Fibroblast of gingiva (primary cell): ENCODE data around the gene IQCH.

Source experiments
- DNase-seq: peaks from one replicate; pipeline ENCODE4 v3.0.0-alpha.2; 2011; ENCODE audit warnings: low read depth

IQCH gene

GRCh38 chr15:67504056-67504455 lies 249.5 kb downstream of the IQCH start:
- DNase-seq: no peak

DNA sequence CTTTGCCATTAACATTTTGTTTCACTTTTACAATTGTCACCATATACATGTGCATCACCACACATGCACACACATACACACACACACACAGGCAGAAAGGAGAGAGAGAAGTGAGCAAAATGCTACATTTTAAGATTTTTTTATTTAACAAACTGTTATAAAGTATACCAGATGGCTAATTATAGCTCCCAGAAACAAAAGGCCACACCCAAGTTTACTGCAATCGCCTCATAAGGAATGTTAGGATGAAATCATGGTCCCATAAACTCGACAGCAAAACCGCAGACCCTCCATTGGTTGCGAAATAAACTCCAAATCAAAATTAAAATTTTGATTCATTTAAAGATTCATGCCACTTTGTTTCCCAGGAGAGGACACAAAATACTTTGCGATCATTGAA lies 250.2 kb downstream of the IQCH start:
- DNase-seq: peak; percentile 87

DNA sequence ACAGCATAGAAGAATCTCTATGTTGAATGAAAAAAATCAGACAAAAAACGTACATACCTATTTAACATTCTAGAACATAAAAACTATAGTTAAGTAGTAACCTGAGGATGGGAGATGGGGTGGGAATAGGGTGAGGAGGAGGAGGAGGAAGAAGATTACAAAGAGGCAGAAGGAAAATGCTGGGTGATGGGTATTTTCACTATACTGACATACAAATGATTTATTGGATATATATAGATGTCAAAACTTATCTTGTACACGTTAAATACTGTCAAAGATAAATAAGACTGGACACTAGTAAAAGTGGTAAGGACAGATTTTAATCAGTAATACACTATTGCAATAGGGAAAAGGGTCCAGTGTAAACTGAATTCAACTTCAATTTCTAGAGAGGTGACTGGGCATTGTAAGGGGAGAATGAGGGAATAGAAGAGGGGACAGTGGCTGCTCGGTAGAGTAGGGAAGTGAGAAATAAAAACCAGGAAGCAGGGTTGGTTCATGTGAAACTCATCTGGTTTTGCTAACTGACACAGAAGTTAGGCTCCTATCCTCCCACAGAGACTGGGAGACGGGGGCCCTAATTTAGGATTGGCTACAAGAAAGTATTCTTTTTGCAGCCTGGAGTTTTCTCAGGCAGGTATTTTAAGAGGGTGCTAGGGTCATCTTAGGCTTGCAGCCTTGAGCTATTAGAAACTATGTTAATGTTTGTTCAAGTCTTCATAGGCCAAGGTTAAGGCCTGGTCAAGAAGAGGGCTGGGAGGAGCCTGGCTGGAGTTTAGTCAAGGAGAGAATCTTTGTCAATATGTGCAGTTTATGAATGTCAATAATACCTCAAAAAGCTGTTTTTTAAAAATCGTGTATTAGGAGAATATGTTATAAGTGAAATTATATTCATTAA lies 251.3 kb downstream of the IQCH start:
- DNase-seq: no peak

DNA sequence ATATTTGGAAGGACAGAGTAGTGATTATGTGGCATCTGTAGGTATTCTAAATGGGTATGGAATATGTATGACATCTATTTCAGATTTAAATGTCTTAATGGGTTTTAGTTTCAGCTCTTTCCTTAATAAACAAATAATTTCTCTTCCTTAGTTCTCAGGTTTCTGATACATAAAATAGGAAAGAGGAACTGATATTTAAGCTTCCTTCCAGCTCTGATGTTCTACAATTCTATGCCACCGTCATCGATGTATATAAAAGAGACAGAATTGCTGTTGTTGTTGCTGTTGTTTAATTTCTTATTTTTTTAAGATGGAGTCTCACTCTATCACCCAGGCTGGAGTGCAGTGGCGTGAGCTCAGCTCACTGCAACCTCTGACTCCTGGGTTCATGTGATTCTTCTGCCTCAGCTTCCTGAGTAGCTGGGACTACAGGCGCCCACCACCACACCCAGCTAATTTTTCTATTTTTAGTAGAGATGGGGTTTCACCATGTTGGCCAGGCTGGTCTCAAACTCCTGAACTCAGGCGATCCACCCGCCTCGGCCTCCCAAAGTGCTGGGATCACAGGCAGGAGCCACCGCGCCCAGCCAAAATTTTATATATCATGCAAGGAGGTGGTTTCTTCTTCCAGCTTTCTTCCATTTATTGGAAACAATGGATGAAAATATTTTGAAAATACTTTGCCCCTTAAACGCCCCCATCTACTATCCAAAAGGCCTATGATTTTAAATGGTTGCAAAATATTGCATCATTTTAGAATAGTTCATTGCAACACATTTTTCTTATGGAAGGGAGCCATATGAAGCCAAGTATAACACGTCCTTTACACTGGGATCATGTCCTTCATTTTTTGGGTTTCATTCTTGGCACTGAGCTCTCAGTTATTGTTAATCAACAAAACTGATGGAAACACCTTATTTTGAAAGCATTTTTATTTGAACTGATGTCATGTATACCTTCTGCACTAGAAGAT lies 252.5 kb downstream of the IQCH start:
- peak; percentile 85 for DNase-seq

DNA sequence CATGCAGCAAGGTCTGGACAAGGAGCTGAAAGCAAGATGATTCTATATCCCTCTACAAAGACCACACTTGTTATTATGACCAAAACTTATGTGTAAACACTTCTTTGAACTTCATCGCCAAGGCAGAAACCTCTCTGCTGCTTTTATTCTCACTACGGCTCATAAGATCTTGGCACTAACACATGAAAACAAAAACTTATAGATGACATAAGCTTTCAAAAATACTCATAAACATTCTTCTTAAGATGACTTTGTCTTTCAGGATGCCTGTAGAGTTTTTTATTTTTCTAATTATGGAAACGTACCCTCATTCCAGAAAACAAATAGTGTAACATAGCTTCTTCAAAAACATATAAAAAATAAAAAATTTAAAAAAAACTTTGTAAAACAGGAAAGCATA lies 253.8 kb downstream of the IQCH start:
- no peak for DNase-seq

GRCh38 chr15:67509918-67510317 lies 255.3 kb downstream of the IQCH start:
- DNase-seq: no peak

DNA sequence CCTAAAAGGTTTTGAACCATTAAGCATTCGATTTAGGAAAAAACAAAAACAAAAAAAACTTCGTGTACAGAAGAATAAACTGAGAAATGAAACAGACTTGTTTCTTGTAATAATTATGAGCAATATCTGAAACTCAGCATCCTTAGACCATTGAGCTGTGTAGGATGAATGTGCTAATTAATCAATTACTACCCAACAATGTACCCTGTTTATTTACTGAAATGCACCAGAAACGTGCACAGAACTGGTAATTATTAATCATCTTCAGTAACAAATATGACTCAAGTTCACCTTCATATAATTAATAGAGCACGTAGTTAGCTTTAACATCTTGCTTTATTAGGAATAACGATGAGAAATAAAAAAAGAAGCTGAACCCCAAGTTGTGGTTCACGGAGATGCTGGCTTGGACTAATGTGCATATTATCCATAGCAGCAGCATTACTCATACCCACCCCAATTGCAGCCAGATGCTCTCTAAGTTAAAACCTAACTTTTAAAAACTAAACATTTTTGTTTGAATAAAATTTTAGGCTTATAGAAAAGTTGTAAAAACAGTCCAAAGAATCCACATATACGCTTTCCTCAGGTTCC lies 256.1 kb downstream of the IQCH start:
- peak; percentile 65 for DNase-seq

- DNase-seq: no peak
Observed at GRCh38 chr15:67511606-67512005, 257.0 kb downstream of the IQCH start.

- no peak for DNase-seq
Observed at GRCh38 chr15:67512140-67512539, 257.6 kb downstream of the IQCH start.

DNA sequence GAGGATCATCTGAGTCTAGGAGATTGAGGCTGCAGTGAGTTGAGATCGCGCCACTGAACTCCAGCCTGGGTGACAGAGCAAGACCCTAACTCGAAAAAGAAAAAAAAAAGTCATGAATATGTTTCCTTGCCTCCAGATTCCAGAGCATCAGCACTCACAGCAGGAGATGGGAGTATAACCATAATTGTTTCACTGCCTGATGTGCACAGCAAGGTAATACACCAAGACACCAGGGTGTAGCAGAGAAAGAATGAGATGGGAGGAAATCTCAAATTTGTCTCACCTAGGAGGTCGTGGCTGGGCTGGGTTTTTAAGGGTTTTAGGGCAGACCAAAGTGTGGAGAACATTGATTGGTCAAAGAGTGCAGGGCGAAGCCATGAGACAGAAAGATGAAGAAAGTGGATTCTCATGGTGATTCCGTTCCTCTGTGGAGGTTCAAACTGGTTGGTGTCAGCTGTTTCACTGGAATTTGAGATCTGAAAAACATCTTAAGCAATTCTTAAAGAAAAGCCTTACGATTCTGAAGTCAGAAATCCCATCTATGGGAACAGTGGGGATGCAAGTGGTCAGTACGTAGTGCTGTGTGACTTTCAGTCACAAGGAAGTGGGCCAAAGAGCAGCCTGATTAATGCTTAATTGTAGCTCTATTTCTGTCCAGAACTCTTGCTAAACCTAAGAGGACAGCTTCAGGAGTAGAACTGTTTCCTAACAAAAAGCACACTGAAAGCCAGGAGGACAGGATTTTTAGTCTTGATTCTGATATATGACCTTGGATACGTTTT lies 258.5 kb downstream of the IQCH start:
- DNase-seq: peak; percentile 7

GRCh38 chr15:67515090-67515489 lies 260.5 kb downstream of the IQCH start:
- no peak for DNase-seq

- DNase-seq: no peak
Observed at GRCh38 chr15:67515557-67515956, 261.0 kb downstream of the IQCH start.

DNA sequence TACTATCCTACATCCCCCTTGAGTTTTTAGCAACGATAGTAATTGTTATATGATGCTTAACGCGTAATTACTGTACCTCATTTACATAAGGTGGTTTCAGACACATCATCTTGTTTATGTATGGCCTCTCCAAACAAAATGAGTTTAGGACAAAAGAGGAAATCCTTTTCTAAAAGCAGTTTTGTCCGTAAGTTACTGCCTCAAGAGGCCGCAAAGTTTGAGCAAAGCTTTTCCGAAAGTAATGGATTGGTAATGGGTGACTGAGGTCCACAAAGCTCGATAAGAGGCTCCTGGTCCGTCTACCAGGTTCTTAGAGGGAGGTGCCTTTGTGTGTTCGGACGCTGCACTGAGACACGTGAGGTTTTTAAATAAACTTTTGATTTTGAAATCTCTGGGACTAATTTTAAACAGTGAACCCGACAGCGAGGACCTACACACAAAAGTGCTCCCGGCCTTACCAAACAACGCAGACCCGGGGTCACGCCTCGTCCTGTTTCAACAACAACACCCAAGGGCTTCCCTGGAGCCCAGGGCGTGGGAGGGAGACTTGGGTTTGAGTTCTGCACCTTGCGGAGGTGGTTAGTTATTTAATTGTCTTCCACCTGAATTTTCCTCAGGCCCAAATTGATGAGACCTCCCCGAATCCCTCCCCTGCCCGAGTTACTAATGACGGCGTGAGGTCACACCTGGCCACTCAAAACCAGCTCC lies 265.9 kb downstream of the IQCH start:
- peak; percentile 42 for DNase-seq

GRCh38 chr15:67521029-67521782 lies 266.6 kb downstream of the IQCH start, which contains the start of gene C15orf61:
Gene C15orf61, plus strand, starts transcription at chr15:67521131. Its CDS starts 118 bp downstream, at chr15:67521249.
- peak; percentile 82 for DNase-seq

- DNase-seq: peak; percentile 72
Observed at GRCh38 chr15:67521783-67522568, 267.4 kb downstream of the IQCH start.

- DNase-seq: no peak
Observed at GRCh38 chr15:67523330-67523729, 268.7 kb downstream of the IQCH start.

GRCh38 chr15:67524235-67524634 lies 269.6 kb downstream of the IQCH start:
- DNase-seq: no peak

- DNase-seq: no peak
Observed at GRCh38 chr15:67528513-67528912, 273.9 kb downstream of the IQCH start.

DNA sequence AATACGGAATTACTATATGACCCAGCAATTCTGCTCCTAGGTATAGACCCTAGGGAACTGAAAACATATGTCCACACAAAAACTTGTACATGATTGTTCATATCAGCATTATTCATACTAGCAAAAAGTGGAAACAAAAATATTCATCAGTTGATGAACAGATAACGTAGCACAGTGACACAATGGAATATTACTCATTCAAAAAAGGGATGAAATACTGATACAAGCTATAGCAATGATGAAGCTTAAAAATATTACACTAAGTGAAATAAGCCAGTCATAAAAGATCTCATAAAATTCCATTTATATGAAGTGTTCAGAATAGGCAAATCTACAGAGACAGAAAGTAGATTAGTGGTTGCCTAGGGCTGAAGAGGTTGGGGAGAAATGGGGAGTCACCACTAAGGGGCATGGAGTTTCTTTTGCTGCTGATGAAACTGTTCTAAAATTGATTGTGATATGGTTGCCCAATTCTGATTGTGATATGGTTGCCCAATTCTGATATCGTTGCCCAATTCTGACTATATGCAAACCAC lies 276.9 kb downstream of the IQCH start:
- peak; percentile 32 for DNase-seq
